NCI-H2029 treated with DMSO at 0.1 percent for 48 hours (cell line): ENCODE data around the gene CLDN9.

ENCODE experiments used
- DNase-seq: peaks from one replicate; lab custom pipeline; 2025; lab: John Stamatoyannopoulos, UW

CLDN9 gene, protein sequence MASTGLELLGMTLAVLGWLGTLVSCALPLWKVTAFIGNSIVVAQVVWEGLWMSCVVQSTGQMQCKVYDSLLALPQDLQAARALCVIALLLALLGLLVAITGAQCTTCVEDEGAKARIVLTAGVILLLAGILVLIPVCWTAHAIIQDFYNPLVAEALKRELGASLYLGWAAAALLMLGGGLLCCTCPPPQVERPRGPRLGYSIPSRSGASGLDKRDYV

DNA sequence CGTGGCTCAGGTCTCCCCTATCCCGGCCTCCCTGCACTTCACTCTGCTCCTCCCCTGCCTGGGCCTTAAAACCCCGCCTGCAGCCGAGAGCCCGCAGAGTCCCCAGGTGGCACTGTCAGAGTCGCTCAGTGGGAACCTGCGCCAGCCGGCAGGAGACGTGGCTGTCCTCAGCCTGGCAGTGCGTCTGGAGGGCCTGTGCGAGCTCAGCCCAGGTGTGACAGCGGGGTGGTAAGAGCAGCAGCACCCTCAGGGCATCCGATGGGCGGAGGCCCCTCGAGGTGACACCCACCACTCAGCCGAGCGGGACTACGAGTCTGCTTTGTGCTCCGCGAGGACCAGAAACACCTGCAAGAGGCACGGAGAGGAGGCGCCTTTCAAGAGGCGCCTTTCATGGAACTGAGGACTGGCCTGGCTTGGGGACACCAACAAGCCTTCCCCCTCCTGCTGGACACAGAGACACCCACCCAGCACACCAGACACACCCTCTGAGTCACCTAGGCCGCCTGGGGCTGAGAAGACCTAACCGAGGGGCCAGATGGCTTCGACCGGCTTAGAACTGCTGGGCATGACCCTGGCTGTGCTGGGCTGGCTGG is at the start of gene CLDN9:
TSS of gene CLDN9 (plus strand) at position 96 of the 593 bp plus-strand sequence. CDS start at position 536, 440 bp downstream.
- DNase-seq, result no peak

DNA sequence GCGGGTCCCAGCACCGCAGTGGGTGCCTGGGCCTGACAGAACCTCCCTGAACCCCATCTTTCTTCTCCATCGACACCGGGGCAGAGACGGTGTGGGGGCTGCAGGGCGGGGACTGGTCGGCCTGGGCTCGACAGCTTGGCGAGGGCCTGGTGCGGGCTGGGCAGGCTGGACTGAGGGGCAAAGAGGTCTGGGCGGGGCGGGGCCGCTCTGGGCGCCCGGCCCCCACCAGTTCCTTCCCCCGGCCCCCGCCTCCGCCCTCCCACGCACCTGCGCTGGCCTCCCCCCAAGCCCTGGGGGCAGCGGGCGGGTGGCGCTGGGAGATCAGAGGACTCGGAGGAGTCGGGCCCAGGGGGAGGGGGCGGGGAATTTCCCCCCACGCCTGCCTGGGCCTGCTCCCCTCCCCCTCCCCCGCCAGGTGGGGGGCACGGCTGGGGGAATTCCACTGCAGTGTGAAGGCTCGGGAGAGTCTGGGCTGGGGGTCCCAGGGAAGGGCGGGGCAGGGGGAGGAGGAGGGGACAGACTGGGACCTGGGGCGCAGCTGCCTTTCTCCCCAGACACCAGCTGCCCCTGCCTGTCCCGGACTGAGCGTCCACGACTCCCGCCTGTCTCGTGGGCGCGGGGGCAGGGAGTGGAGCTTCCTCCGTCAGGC is 49.5 kb upstream of the CLDN9 start:
- no peak for DNase-seq

DNA sequence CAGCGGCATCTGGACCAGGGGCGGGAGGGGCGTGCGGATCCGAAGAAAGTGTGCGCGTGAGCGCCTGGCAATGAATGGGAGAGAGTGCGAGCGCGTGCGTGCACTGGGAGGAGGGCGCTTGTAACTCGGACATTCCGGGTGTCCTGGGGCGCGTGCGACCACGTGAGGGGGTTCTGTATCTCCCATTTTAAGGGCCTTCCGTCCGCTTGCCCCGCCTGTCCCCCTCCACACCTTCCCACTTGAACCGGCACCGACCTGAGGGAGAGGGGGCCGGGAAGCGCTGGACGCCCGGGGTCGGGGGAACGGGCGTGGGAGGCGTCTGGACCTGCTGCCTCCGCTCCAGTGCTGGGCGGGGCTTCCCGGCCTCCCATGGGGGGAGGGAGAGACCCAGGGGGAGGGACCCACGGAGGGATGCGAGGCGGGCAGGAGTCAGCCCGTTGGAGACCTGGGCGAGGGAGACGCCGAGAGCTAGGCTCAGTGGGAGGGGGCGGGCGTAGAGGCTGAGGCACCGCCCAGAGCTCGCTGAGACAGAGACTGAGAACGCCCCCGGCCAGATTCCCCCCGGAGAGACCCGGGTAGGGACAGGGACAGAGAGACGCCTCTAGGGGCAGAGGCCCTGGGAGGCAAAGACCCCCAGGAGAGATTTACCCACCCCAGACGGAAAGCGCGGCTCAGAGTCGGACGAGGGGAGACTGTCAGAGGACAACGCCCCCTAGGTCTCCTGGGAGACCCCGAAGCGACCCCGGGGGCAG is 48.8 kb upstream of the CLDN9 start, which contains the start of gene KREMEN2:
TSS of gene KREMEN2 (plus strand) at position 553 of the 752 bp plus-strand sequence. CDS start 246 bp downstream, outside the sequence.
- DNase-seq, result no peak

DNA sequence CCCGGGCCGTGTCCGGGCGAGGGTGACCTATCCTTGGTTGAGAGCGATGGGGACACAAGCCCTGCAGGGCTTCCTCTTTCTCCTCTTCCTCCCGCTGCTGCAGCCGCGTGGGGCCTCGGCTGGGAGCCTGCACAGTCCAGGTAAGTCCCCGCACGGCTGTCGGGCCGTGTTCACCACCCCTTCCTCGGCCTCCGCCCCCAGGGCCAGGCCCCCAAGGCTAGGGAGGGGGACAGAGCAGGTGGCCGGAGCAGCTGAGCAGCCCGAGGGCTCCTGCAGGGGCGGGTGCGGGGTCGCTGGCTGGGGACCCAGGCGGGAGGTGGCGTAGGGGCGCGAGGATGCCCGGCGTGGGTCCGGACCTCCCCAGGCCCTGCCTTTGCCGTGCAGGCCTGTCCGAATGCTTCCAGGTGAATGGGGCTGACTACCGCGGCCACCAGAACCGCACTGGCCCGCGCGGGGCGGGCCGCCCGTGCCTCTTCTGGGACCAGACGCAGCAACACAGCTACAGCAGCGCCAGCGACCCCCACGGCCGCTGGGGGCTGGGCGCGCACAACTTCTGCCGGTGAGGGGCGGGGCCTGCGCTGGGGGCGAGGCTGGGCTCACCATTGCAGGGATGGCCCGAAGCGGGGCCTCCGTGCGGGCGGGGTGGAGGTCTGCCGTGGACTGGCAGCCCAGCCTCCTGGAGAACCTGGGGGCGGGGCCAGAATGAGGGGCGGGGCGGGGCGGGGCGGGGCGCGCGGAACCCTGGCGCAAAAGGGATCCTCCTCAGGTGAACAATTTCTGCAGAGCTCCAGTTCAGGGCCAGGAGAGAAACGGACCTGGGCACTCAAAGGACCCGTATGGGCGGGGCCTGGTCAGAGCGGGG is 48.0 kb upstream of the CLDN9 start:
- DNase-seq, result no peak

DNA sequence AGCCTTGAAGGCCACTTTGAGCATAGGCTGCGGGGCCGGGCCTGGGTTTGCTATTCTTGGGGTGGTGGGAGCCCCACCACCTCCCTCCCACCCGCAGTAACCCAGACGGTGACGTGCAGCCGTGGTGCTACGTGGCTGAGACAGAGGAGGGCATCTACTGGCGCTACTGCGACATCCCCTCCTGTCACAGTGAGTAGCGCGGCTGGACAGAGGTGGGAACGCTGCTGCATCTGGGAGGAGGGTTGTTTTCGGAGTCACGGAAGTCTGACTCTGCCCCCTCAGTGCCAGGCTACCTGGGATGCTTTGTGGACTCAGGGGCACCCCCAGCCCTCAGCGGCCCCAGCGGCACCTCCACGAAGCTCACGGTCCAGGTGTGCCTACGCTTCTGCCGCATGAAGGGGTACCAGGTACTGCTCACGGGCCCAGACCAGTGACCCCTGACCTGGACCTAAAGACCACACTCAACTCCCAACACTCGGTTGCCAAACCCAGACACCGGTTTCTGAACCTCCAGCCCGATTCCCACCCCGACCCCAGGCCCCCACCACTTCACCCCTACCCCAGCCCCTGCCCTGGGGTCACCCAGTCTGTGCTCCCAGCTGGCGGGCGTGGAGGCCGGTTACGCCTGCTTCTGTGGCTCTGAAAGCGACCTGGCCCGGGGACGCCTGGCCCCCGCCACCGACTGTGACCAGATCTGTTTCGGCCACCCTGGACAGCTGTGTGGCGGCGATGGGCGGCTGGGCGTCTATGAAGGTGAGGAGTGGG is 46.5 kb upstream of the CLDN9 start:
- DNase-seq, result no peak

DNA sequence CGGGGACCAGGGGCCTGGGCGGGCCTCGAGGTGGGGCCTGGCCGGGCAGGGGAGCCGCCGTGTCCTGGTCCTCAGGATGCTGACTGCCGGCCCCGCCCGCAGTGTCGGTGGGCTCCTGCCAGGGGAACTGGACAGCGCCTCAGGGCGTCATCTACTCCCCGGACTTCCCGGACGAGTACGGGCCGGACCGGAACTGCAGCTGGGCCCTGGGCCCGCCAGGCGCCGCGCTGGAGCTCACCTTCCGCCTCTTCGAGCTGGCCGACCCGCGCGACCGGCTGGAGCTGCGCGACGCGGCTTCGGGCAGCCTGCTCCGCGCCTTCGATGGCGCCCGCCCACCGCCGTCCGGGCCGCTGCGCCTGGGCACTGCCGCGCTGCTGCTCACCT is 45.9 kb upstream of the CLDN9 start:
- DNase-seq, result no peak

DNA sequence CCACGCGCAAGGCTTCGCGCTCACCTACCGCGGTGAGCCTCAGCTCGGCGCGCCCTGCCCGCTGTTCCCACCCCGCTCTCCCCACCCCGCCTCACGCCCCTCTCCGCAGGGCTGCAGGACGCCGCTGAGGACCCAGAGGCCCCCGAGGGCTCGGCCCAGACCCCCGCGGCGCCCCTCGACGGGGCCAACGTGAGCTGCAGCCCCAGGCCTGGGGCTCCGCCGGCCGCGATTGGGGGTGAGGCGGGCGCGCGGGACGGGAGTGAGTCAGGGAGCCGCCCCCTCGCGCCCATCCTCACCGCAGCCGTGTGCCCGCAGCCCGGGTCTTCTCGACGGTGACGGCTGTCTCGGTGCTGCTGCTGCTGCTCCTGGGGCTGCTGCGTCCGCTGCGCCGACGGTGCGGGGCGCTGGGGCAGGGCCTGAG is 45.5 kb upstream of the CLDN9 start:
- DNase-seq, result no peak

DNA sequence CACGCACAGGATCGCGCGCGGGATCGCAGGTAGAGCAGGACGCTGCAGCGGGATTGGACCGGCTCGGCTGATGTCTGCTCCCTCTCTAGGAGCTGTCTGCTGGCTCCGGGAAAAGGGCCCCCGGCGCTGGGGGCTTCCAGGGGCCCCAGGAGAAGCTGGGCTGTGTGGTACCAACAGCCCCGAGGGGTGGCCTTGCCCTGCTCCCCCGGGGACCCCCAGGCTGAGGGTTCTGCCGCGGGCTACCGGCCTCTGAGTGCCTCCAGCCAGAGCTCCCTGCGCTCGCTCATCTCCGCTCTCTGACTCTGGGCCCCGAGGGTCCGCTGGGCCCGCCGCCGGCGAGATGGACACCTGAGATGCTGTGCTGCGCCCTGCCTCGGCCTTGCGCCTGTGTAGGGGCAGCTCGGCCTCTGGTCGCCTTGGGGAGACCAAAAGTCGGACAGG is 45.0 kb upstream of the CLDN9 start:
- no peak for DNase-seq

DNA sequence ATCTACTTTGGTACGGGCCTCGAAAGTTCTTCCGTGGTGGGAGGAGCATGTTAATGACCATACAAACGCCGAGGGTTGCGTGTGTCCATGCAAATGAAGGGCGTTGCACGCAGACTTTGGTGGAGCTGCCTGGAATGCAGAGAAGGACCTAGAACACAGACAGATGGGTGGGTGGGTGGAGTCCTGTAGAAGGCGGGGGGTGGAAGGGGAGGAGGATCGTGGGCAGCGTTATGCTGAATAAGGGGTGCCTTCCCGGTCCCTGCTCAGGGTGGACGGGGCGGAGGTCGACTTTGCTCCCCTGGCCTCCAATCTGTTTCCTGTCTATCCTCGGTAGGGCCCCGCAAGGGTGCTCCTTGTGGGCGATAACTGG is 44.4 kb upstream of the CLDN9 start:
- DNase-seq, result no peak

DNA sequence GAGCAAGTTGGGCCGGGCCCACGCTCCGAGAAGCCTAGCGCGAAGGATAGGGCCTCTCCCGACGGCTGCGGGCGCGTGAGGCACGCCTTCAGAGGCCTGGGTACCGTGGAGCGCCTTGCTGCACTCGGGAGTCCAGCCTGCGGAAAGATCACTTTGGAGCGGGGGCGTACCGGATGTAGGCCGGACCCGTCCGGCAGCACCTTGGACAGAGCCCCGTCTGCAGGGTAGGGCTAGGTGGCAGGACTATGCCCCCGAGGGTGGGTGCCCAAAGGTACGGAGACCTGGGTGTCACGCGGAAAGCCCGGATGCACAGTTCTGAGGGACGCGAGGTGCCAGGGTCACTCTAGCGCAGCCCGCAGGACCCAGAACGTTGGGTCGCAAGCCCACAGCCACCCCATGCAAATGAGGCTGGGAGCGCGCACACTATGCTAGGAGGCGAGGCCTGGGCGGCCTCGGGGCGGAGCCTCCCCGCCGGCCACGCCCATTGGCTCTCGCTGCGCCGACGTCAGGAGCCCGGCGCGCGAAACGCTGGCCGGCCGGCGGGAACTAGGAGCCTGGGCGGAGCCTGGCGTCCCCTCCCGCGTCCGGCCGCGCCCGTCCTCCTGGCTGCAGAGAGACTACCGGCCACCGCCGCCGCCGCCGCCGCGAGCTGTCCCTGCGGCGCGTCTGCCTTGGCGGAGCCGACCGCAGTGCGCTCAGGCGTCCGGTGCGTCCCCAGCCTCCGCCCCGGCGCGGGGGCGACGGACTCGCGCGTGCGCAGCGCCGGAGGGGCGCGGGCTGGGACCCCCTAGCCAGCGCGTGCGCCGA is 43.8 kb upstream of the CLDN9 start, which contains the start of gene PAQR4:
TSS of gene PAQR4 (plus strand) at position 611 of the 807 bp plus-strand sequence. CDS start 327 bp downstream, outside the sequence.
- peak; percentile 59 for DNase-seq

DNA sequence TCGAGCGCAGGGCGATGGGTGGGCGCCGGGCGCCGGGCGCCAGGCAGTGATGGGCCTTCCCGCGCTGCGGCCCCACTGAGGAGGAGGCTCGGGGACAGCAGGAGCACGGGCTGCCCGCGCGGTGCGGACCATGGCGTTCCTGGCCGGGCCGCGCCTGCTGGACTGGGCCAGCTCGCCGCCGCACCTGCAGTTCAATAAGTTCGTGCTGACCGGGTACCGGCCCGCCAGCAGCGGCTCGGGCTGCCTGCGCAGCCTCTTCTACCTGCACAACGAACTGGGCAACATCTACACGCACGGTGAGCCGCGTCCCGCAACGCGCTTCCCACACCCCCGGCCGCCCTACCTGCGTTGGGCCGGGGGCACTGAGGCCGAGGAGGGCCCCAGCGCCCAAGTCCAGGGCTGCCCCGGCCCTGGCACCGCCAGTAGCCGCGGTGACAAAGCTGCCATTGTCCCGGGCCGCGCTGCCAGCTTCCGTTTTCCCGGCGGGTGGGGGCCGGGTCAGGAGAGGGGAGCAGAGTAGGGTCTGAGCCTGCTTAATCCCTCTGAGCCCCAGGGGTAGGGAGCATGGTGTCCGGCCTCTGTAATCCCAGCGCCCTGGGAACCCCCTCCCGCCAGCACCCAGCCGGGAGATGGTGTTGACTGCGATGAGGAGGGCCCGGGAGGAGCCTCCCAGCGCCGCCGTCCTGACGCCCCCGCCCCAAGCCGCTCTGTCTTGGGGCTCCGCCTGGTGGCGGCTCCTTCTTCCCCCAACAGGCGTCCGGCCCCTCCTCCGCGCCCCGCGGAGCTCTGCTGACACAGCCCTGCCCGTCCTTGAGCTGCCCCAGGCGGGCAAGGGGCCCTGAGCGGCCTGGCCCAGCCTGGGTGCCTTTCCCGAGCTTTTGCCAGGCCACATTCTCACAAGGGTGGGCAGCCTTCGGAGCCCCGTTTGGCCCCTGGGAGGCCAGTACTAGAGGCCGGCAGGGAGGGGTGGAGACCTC is 42.9 kb upstream of the CLDN9 start:
- DNase-seq, result no peak

DNA sequence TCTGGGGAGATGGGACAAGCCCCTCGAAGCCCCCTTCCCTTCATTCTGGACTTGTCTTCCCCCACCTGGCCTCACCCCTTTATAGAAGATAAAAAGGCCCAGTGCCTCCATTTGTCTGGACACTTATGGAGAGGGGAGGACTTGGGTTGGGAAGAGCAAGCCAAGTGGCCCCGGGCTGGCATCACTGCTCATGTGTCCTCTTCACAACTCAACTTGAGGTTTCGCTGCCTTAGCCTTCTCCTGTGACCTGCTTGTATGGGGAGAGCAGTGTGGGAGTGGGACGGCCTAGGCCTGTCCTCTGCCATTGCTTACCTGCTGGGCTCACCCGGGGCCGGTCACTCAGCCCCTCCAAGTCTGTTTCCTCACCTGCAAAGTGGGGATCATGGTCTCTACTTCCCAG is 42.2 kb upstream of the CLDN9 start:
- no peak for DNase-seq

DNA sequence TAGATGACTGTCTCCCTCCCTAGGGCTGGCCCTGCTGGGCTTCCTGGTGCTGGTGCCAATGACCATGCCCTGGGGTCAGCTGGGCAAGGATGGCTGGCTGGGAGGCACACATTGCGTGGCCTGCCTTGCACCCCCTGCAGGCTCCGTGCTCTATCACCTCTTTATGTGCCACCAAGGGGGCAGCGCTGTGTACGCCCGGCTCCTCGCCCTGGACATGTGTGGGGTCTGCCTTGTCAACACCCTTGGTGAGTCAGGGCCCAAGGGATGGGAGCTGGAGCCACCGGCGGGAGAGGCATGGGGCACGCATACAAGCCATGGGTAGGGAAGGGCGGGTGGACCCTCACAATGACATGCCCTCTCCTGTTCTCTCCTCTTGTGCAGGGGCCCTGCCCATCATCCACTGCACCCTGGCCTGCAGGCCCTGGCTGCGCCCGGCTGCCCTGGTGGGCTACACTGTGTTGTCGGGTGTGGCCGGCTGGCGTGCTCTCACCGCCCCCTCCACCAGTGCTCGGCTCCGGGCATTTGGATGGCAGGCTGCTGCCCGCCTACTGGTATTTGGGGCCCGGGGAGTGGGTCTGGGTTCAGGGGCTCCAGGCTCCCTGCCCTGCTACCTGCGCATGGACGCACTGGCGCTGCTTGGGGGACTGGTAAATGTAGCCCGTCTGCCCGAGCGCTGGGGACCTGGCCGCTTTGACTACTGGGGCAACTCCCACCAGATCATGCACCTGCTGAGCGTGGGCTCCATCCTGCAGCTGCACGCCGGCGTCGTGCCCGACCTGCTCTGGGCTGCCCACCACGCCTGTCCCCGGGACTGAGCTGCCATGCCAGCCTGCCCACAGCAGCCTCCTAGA is 41.4 kb upstream of the CLDN9 start:
- no peak for DNase-seq

DNA sequence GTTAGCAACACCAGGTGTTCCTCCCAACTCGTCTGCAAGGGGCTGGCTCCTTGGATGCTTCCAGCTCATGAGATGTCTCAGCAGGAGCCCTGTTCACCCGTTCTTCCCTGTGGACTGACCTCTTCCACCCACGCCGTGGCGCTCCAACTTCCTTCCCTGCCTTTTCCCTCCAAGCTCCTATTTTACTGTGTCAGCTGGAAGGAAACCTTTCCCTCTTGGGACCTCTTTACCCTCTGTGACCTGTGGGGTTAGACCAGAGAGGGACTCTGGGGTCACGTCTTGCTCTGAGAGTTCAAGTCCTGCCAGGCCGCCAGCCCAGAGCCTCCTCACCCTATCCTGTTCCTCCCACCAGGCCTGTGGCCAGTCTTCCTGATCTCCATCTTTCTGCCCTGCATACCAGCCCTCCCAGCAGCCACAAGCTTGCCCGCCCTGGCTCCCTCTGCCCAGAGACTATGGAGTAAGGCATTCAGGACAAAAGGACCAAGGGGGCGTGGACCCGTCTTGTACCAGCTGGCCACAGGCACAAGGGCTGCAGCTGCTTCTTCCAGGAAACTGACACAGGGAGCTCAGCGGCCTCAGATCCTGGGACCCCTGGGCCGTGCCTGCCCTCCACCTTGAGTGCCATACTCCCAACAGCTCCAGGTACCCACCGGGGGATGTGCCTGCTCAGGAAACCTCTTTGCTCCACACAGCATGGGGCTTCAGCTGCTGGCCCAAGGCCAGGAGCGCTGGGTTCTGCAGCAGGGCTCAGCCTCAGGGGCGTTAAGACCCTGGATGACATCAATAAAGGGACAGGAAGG is 40.5 kb upstream of the CLDN9 start:
- no peak for DNase-seq

DNA sequence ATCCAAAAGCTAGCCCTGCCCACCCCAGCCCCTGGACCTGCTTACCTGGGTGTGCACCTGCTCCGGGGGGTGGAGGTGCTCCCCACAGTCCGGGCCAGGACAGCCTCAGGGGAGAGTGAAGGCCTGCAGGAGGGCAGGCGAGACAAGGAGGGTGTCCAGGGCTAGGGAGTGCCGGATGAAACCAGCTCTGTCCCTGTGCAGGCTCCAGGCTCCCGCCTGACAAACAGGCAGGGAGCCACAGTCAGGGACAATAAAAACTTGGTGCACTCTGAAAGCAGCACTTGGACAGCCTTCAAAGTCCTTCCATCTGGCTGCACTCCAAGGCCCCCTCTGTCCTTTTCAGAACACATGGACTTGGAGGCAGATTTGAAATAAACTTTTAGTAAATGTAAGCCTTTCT is 39.6 kb upstream of the CLDN9 start:
- DNase-seq, result no peak

DNA sequence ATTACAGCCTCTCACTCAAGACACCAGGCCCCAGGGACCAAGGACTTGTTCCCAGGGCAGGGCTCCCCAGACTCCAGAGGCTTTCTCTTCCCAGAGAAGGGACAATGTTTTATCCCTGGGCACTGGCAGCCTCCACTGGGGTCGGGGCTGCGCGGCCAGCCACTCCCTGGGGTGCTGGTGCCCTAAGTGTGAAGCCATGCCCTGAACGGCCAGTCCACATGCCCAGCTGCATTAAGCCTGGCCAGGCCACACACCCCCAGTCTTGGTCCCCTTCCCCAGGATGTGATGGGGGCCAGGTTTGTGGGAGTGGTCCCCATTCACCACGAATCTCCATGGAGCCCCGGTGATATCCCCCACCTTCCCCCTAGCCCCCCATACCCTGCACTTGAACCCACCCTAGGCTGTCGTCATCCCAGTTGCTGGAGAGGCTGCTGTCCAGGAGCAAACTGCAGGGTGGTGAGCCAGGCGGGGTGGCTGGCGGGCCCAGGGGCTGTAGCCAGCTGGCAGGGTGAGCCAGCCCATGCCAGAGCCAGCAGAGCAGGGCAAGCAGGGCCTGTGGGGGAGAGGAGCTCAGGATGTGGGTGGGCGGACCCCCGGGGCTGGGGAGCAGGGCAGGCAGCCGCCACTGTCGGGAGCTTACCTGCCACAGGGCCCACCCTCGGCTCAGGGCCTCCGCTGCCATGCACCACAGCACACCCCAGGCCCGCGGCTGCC is 39.0 kb upstream of the CLDN9 start:
- no peak for DNase-seq
